ENCODE measurements around the gene SAA4. TPM values are rescaled to one million over a fixed set of nuclear protein-coding genes. Genes with fewer than 3 reads are reported as not detected.

Gene SAA4
- total RNA-seq, 1 experiment from 2014 or later: 0.50 TPM

DNA sequence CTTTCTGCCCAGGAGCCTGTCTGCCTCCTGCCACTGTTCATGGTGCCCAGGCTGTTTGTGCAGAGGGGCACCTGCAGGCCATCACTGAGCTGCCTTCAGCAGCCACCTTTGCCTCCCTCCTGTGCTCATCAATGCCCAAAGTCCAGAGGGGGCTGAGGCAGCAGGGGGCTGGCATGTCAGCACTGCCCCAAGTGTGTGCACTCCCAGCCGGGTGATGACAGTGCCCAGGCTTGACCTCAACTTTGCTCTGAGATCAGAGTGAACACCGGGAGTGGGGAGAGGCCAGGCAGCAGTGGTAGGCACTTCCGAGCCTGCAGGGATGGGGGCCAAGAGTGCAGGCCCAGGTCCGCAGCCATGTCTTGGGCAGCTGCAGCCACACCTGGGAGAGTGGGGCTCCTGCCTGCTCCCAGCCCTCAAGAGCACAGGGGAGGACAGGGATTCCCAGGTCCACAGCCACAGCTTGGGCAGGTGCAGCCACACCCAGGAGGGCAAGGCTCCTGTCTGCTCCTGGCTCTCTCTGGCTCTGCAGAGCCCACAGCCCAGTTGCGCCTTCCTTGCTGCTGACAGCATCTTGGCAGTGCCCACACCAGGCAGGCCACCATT, 15.2 kb downstream of the SAA4 start:
- no peak for DNase-seq (ENCODE audit: low spot score)
- CTCF ChIA-PET: interaction anchor here (1.1 to 2.5 kb wide), 2 partner anchors 18 to 106 kb away, joined by 4 to 8 read pairs; no protein-coding TSS in a partner anchor
- POLR2A ChIA-PET: no interaction called here
- no peaks in the 10 kb centered on the region for H3K36me3 Mint-ChIP-seq
- no peak for ATAC-seq
- peaks cover 12% of the 10 kb centered on the region; the same call in 1 of the 2 replicates for H3K27me3 Mint-ChIP-seq (ENCODE audit: low read depth)
- no peak overlapping the region for H3K4me3 Mint-ChIP-seq
- H3K4me1 Mint-ChIP-seq: no peaks in the 10 kb centered on the region
- TF ChIP-seq KAT7 (CRISPR knock-in tag; IDR thresholded peaks at IDR 0.05; ENCODE audit: borderline replicate concordance): no peak
- no peak for TF ChIP-seq NFE2L1 (CRISPR knock-in tag; IDR thresholded peaks at IDR 0.05)
- TF ChIP-seq, protein P1, sequence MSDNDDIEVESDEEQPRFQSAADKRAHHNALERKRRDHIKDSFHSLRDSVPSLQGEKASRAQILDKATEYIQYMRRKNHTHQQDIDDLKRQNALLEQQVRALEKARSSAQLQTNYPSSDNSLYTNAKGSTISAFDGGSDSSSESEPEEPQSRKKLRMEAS (CRISPR knock-in tag; IDR thresholded peaks at IDR 0.05): no peak
- TF ChIP-seq ATF1 (CRISPR knock-in tag; IDR thresholded peaks at IDR 0.05): no peak
- no peak for TF ChIP-seq TEAD1 (CRISPR knock-in tag; IDR thresholded peaks at IDR 0.05)
- TF ChIP-seq NR1H2 (CRISPR knock-in tag; IDR thresholded peaks at IDR 0.05): no peak
- no peak for TF ChIP-seq ZNF232 (CRISPR knock-in tag; IDR thresholded peaks at IDR 0.05)
- no peak for TF ChIP-seq SMAD4 (CRISPR knock-in tag; IDR thresholded peaks at IDR 0.05)
- no peak for TF ChIP-seq EMX1 (CRISPR knock-in tag; IDR thresholded peaks at IDR 0.05)
- no peak for TF ChIP-seq HMGA2 (CRISPR knock-in tag; IDR thresholded peaks at IDR 0.05)
- TF ChIP-seq, protein P2, sequence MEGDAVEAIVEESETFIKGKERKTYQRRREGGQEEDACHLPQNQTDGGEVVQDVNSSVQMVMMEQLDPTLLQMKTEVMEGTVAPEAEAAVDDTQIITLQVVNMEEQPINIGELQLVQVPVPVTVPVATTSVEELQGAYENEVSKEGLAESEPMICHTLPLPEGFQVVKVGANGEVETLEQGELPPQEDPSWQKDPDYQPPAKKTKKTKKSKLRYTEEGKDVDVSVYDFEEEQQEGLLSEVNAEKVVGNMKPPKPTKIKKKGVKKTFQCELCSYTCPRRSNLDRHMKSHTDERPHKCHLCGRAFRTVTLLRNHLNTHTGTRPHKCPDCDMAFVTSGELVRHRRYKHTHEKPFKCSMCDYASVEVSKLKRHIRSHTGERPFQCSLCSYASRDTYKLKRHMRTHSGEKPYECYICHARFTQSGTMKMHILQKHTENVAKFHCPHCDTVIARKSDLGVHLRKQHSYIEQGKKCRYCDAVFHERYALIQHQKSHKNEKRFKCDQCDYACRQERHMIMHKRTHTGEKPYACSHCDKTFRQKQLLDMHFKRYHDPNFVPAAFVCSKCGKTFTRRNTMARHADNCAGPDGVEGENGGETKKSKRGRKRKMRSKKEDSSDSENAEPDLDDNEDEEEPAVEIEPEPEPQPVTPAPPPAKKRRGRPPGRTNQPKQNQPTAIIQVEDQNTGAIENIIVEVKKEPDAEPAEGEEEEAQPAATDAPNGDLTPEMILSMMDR (IDR thresholded peaks at IDR 0.05): no peak
- no peak for TF ChIP-seq OVOL2 (CRISPR knock-in tag; IDR thresholded peaks at IDR 0.05; ENCODE audit: borderline replicate concordance)
- TF ChIP-seq ZNF138 (CRISPR knock-in tag; conservative IDR thresholded peaks at IDR 0.05): no peak
- TF ChIP-seq MXD4 (CRISPR knock-in tag; IDR thresholded peaks at IDR 0.05; ENCODE audit: borderline replicate concordance): no peak
- TF ChIP-seq PRRX2 (CRISPR knock-in tag; IDR thresholded peaks at IDR 0.05): no peak
- TF ChIP-seq TEAD4 (CRISPR knock-in tag; IDR thresholded peaks at IDR 0.05): no peak
- TF ChIP-seq, protein P3, sequence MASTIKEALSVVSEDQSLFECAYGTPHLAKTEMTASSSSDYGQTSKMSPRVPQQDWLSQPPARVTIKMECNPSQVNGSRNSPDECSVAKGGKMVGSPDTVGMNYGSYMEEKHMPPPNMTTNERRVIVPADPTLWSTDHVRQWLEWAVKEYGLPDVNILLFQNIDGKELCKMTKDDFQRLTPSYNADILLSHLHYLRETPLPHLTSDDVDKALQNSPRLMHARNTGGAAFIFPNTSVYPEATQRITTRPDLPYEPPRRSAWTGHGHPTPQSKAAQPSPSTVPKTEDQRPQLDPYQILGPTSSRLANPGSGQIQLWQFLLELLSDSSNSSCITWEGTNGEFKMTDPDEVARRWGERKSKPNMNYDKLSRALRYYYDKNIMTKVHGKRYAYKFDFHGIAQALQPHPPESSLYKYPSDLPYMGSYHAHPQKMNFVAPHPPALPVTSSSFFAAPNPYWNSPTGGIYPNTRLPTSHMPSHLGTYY (CRISPR knock-in tag; IDR thresholded peaks at IDR 0.05): no peak
- TF ChIP-seq, protein P4, sequence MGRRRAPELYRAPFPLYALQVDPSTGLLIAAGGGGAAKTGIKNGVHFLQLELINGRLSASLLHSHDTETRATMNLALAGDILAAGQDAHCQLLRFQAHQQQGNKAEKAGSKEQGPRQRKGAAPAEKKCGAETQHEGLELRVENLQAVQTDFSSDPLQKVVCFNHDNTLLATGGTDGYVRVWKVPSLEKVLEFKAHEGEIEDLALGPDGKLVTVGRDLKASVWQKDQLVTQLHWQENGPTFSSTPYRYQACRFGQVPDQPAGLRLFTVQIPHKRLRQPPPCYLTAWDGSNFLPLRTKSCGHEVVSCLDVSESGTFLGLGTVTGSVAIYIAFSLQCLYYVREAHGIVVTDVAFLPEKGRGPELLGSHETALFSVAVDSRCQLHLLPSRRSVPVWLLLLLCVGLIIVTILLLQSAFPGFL (CRISPR knock-in tag; IDR thresholded peaks at IDR 0.05; ENCODE audit: borderline replicate concordance): no peak
- TF ChIP-seq ZNF263 (CRISPR knock-in tag; IDR thresholded peaks at IDR 0.05; ENCODE audit: low read depth): no peak
- TF ChIP-seq CBFB (CRISPR knock-in tag; IDR thresholded peaks at IDR 0.05; ENCODE audit: low read depth): no peak
- H3K9me3 Mint-ChIP-seq: peaks cover 3% of the 10 kb centered on the region
- no peak overlapping the region for H3K27ac Mint-ChIP-seq

DNA sequence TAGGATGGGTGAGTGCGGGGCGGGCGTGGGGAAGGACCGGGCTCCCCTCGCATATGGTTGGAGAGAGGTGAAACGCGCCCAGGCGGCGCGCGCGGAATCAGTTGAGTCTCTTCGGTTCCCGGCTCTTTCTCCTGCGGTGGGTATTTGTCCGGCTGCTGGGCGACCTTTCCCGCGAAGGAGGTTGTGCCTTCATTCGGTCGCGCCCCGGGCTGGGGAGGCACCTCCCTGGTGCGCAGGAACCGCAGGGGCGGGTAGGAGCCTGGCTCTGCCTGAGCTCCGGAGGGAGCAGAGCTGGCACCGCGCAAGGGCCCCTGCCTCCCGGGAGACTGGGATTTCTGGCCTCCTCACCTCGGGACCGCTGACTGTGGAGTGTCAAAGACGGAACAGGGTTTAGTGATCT, 27.5 kb downstream of the SAA4 start:
- Mint-ChIP-seq H3K9me3 (no peaks in the 10 kb centered on the region), H3K4me3 (no peak overlapping the region), H3K27ac (no peak overlapping the region), H3K27me3 (ENCODE audit: low read depth) (peaks cover 15% of the 10 kb centered on the region), H3K4me1 (no peaks in the 10 kb centered on the region), H3K36me3 (no peaks in the 10 kb centered on the region)
- no peak for ATAC-seq
- ChIA-PET CTCF (interaction anchor here (1.3 kb wide), 1 partner anchor 94 kb away, joined by 6 read pairs; no protein-coding TSS in a partner anchor), POLR2A (no interaction called here)
- no peak for DNase-seq (ENCODE audit: low spot score)
- TF ChIP-seq, protein P5, sequence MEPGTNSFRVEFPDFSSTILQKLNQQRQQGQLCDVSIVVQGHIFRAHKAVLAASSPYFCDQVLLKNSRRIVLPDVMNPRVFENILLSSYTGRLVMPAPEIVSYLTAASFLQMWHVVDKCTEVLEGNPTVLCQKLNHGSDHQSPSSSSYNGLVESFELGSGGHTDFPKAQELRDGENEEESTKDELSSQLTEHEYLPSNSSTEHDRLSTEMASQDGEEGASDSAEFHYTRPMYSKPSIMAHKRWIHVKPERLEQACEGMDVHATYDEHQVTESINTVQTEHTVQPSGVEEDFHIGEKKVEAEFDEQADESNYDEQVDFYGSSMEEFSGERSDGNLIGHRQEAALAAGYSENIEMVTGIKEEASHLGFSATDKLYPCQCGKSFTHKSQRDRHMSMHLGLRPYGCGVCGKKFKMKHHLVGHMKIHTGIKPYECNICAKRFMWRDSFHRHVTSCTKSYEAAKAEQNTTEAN (CRISPR knock-in tag; IDR thresholded peaks at IDR 0.05): no peak
- no peak for TF ChIP-seq NR3C1 (CRISPR knock-in tag; conservative IDR thresholded peaks at IDR 0.05; ENCODE audit: low read depth)
- no peak for TF ChIP-seq ZNF263 (CRISPR knock-in tag; IDR thresholded peaks at IDR 0.05; ENCODE audit: low read depth)
- no peak for TF ChIP-seq IRF2 (CRISPR knock-in tag; IDR thresholded peaks at IDR 0.05; ENCODE audit: borderline replicate concordance, low read depth)
- TF ChIP-seq, protein P6, sequence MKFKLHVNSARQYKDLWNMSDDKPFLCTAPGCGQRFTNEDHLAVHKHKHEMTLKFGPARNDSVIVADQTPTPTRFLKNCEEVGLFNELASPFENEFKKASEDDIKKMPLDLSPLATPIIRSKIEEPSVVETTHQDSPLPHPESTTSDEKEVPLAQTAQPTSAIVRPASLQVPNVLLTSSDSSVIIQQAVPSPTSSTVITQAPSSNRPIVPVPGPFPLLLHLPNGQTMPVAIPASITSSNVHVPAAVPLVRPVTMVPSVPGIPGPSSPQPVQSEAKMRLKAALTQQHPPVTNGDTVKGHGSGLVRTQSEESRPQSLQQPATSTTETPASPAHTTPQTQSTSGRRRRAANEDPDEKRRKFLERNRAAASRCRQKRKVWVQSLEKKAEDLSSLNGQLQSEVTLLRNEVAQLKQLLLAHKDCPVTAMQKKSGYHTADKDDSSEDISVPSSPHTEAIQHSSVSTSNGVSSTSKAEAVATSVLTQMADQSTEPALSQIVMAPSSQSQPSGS (CRISPR knock-in tag; IDR thresholded peaks at IDR 0.05; ENCODE audit: borderline replicate concordance, low read depth): no peak
- TF ChIP-seq FOXK1 (CRISPR knock-in tag; IDR thresholded peaks at IDR 0.05): no peak
- TF ChIP-seq, protein P7, sequence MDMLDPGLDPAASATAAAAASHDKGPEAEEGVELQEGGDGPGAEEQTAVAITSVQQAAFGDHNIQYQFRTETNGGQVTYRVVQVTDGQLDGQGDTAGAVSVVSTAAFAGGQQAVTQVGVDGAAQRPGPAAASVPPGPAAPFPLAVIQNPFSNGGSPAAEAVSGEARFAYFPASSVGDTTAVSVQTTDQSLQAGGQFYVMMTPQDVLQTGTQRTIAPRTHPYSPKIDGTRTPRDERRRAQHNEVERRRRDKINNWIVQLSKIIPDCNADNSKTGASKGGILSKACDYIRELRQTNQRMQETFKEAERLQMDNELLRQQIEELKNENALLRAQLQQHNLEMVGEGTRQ (CRISPR knock-in tag; IDR thresholded peaks at IDR 0.05): no peak
- TF ChIP-seq, protein P2 (IDR thresholded peaks at IDR 0.05): no peak
